HepG2 (cell line): ENCODE measurements around the gene ABHD1. TPM values are rescaled to one million over a fixed set of nuclear protein-coding genes. Genes with fewer than 3 reads are reported as not detected.

ENCODE experiments used
- AHR ChIP-seq: IDR thresholded peaks from 2 replicates; pipeline ENCODE4 v1.6.1; 2018; ENCODE audit warnings: missing genetic modification reagents, missing compliant biosample characterization
- DMAP1 ChIP-seq: IDR thresholded peaks from 2 replicates; pipeline ENCODE4 v1.6.1; 2016
- ELF4 ChIP-seq: sonication (generic); formaldehyde crosslinking; IDR thresholded peaks from 2 replicates; pipeline ENCODE4 v1.5.0; 2020; ENCODE audit warnings: missing genetic modification reagents, mild to moderate bottlenecking, moderate library complexity, borderline replicate concordance
- GABPB1 ChIP-seq: IDR thresholded peaks from 2 replicates; pipeline ENCODE4 v1.6.1; 2016; ENCODE audit warnings: mild to moderate bottlenecking, missing genetic modification reagents, moderate library complexity, missing compliant biosample characterization
- HNRNPL ChIP-seq: fragments of 200-400 bp; formaldehyde crosslinking; IDR thresholded peaks from 2 replicates; pipeline ENCODE4 v1.6.1; 2017; ENCODE audit warnings: mild to moderate bottlenecking, low read depth, low read length
- MAFK ChIP-seq, 2 experiments: IDR thresholded peaks in 1 of 2; conservative IDR thresholded peaks in 1 of 2; 2 replicates each; pipeline ENCODE4 v1.6.1; 2011; ENCODE audit warnings: improper control_type of control experiment in 2 of 2, low read length in 2 of 2
- MXI1 ChIP-seq: IDR thresholded peaks from 3 replicates; pipeline ENCODE4 v1.6.1; 2012; ENCODE audit warnings: low read depth, low read length, inconsistent platforms, borderline replicate concordance
- SAP130 ChIP-seq: IDR thresholded peaks from 2 replicates; pipeline ENCODE4 v1.6.1; 2016; ENCODE audit warnings: low read depth
- SMAD9 ChIP-seq: sonication (generic); formaldehyde crosslinking; IDR thresholded peaks from 2 replicates; pipeline ENCODE4 v1.5.1; 2020; ENCODE audit warnings: mild to moderate bottlenecking, missing genetic modification reagents
- ZNF124 ChIP-seq: sonication (generic); formaldehyde crosslinking; IDR thresholded peaks from 2 replicates; pipeline ENCODE4 v1.4.0; 2020; ENCODE audit warnings: missing genetic modification reagents
- ZNF224 ChIP-seq: sonication (generic); formaldehyde crosslinking; IDR thresholded peaks from 2 replicates; pipeline ENCODE4 v1.5.0; 2020; ENCODE audit warnings: mild to moderate bottlenecking, missing genetic modification reagents
- ZNF251 ChIP-seq: sonication (generic); formaldehyde crosslinking; IDR thresholded peaks from 2 replicates; pipeline ENCODE4 v1.9.0; 2021; ENCODE audit warnings: mild to moderate bottlenecking, missing genetic modification reagents
- ZNF446 ChIP-seq: sonication (generic); formaldehyde crosslinking; IDR thresholded peaks from 2 replicates; pipeline ENCODE4 v1.5.0; 2020; ENCODE audit warnings: mild to moderate bottlenecking, missing genetic modification reagents
- ZNF549 ChIP-seq: sonication (generic); formaldehyde crosslinking; IDR thresholded peaks from 2 replicates; pipeline ENCODE4 v1.5.0; 2020; ENCODE audit warnings: missing genetic modification reagents
- ZNF552 ChIP-seq: sonication (generic); formaldehyde crosslinking; IDR thresholded peaks from 2 replicates; pipeline ENCODE4 v1.9.0; 2022; ENCODE audit warnings: missing genetic modification reagents, mild to moderate bottlenecking, borderline replicate concordance
- polyA plus RNA-seq, 8 experiments: library from polyadenylated mRNA; depleted of rRNA in 3 of 8; stranded (reverse) in 7 of 8; unstranded in 1 of 8; fragments of >200 nt; fragmentation: Illumina TruSeq in 4 of 8; extraction: Trizol in 4 of 8; gene quantifications; 2 replicates each; pipeline versions ENCODE4 v1.2.1 to v1.2.3, GENCODE V29; 2011 to 2016; ENCODE audit warnings: low read depth in 4 of 8, missing spikeins in 1 of 8, mixed read lengths in 1 of 8; ENCODE audit not compliant: insufficient read depth in 1 of 8
- total RNA-seq, 5 experiments: library from RNA; depleted of rRNA; stranded (reverse); fragments of >200 nt; fragmentation: Illumina TruSeq; extraction: Trizol; gene quantifications; 2 replicates each; pipeline ENCODE4 v1.2.3, GENCODE V29; 2016; ENCODE audit warnings: low read depth in 1 of 5
- TF ChIP-seq, protein P1 (sequence below): IDR thresholded peaks from 2 replicates; pipeline ENCODE4 v1.6.1; 2016; ENCODE audit warnings: mild to moderate bottlenecking
- TF ChIP-seq, protein P2 (sequence below): sonication (generic); formaldehyde crosslinking; IDR thresholded peaks from 2 replicates; pipeline ENCODE4 v1.5.1; 2020; ENCODE audit warnings: missing genetic modification reagents, mild to moderate bottlenecking, borderline replicate concordance
- TF ChIP-seq, protein P3 (sequence below): sonication (generic); formaldehyde crosslinking; IDR thresholded peaks from 2 replicates; pipeline ENCODE4 v1.4.0; 2020; ENCODE audit warnings: mild to moderate bottlenecking, missing genetic modification reagents, borderline replicate concordance
- TF ChIP-seq, protein P4 (sequence below): sonication (generic); formaldehyde crosslinking; IDR thresholded peaks from 2 replicates; pipeline ENCODE4 v1.8.1; 2023; ENCODE audit warnings: mild to moderate bottlenecking, moderate library complexity, missing genetic modification reagents
- TF ChIP-seq, protein P5 (sequence below): sonication (generic); formaldehyde crosslinking; IDR thresholded peaks from 2 replicates; pipeline ENCODE4 v1.8.0; 2022; ENCODE audit warnings: missing genetic modification reagents, mild to moderate bottlenecking, borderline replicate concordance

Gene ABHD1
- total and polyA plus RNA-seq, 2 of the 13 experiments (the other 11 are each of a cell fraction or from before 2014, with no cell fraction given): 0.04 to 0.81 TPM

DNA sequence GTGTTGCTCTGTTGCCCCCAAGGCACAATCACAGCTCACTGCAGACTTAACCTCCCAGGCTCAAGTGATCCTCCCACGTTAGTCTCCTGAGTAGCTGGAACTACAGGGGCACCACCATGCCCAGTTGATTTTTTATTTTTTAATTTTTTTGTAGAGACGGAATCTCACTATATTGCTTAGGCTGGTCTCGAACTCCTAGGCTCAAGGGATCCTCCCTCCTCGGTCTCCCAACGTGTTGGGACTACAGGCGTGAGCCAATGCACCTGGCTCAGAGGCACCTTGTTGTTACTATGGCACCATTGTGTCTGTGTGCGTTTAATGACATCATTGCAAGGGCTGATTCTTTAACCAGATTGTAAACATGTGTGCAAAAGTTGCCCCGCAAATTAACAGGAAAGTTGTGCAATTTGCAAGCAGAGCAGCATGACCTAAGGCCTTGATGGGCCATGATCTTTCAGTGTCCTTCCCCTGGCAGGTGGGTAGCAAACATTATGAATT lies 47.8 kb downstream of the ABHD1 start (continued):
- TF ChIP-seq, protein P1, sequence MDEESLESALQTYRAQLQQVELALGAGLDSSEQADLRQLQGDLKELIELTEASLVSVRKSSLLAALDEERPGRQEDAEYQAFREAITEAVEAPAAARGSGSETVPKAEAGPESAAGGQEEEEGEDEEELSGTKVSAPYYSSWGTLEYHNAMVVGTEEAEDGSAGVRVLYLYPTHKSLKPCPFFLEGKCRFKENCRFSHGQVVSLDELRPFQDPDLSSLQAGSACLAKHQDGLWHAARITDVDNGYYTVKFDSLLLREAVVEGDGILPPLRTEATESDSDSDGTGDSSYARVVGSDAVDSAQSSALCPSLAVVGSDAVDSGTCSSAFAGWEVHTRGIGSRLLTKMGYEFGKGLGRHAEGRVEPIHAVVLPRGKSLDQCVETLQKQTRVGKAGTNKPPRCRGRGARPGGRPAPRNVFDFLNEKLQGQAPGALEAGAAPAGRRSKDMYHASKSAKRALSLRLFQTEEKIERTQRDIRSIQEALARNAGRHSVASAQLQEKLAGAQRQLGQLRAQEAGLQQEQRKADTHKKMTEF (CRISPR knock-in tag): peak; percentile 97
- no peak for TF ChIP-seq HNRNPL
- TF ChIP-seq, protein P2, sequence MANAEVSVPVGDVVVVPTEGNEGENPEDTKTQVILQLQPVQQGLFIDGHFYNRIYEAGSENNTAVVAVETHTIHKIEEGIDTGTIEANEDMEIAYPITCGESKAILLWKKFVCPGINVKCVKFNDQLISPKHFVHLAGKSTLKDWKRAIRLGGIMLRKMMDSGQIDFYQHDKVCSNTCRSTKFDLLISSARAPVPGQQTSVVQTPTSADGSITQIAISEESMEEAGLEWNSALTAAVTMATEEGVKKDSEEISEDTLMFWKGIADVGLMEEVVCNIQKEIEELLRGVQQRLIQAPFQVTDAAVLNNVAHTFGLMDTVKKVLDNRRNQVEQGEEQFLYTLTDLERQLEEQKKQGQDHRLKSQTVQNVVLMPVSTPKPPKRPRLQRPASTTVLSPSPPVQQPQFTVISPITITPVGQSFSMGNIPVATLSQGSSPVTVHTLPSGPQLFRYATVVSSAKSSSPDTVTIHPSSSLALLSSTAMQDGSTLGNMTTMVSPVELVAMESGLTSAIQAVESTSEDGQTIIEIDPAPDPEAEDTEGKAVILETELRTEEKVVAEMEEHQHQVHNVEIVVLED: peak; percentile 35; the same call in 1 of the 2 replicates
- TF ChIP-seq ZNF549: no peak
- no peak for TF ChIP-seq ZNF251 (CRISPR knock-in tag)
- TF ChIP-seq ZNF446 (CRISPR knock-in tag): no peak
- TF ChIP-seq GABPB1 (CRISPR knock-in tag): peak; percentile 62; the same call in 1 of the 2 replicates
- TF ChIP-seq MAFK (conservative IDR thresholded peaks at IDR 0.05 in 1 of 2, IDR thresholded peaks at IDR 0.05 in 1 of 2; ENCODE audit: low read length in 2 of 2): no peak
- TF ChIP-seq ZNF224 (CRISPR knock-in tag): no peak
- TF ChIP-seq ELF4 (CRISPR knock-in tag): no peak
- peak; percentile 54; the same call in 1 of the 2 replicates for TF ChIP-seq DMAP1 (CRISPR knock-in tag)
- TF ChIP-seq ZNF124 (CRISPR knock-in tag): no peak
- TF ChIP-seq SMAD9 (CRISPR knock-in tag): 0 out of 2 replicates have a peak, but pooled peaks have one; percentile 33
- no peak; the same call in 1 of the 2 replicates for TF ChIP-seq AHR
- TF ChIP-seq SAP130 (CRISPR knock-in tag): peak; percentile 94
- TF ChIP-seq, protein P3, sequence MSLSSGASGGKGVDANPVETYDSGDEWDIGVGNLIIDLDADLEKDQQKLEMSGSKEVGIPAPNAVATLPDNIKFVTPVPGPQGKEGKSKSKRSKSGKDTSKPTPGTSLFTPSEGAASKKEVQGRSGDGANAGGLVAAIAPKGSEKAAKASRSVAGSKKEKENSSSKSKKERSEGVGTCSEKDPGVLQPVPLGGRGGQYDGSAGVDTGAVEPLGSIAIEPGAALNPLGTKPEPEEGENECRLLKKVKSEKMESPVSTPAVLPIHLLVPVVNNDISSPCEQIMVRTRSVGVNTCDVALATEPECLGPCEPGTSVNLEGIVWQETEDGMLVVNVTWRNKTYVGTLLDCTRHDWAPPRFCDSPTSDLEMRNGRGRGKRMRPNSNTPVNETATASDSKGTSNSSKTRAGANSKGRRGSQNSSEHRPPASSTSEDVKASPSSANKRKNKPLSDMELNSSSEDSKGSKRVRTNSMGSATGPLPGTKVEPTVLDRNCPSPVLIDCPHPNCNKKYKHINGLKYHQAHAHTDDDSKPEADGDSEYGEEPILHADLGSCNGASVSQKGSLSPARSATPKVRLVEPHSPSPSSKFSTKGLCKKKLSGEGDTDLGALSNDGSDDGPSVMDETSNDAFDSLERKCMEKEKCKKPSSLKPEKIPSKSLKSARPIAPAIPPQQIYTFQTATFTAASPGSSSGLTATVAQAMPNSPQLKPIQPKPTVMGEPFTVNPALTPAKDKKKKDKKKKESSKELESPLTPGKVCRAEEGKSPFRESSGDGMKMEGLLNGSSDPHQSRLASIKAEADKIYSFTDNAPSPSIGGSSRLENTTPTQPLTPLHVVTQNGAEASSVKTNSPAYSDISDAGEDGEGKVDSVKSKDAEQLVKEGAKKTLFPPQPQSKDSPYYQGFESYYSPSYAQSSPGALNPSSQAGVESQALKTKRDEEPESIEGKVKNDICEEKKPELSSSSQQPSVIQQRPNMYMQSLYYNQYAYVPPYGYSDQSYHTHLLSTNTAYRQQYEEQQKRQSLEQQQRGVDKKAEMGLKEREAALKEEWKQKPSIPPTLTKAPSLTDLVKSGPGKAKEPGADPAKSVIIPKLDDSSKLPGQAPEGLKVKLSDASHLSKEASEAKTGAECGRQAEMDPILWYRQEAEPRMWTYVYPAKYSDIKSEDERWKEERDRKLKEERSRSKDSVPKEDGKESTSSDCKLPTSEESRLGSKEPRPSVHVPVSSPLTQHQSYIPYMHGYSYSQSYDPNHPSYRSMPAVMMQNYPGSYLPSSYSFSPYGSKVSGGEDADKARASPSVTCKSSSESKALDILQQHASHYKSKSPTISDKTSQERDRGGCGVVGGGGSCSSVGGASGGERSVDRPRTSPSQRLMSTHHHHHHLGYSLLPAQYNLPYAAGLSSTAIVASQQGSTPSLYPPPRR (CRISPR knock-in tag): peak; percentile 73; the same call in 1 of the 2 replicates
- peak; percentile 65; the same call in 1 of the 2 replicates for TF ChIP-seq ZNF552 (CRISPR knock-in tag)
- TF ChIP-seq, protein P4, sequence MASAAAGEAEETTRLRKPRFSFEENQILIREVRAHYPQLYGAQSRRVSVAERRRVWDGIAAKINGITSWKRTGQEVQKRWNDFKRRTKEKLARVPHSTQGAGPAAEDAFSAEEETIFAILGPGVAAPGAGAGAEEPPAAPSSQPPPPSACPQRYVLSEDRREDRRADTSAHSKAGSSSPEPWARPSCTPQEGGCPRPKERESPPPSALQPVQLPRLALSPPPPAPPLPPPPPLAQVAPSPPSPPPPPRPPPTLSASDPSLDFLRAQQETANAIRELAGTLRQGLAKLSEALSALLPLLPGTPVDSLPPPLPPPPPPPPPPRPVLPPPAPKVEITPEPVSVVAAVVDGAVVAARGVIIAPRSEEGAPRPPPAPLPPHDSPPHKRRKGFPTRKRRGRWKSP: peak; percentile 53; the same call in 1 of the 2 replicates
- peak; percentile 89; the same call in 2 of the 3 replicates for TF ChIP-seq MXI1
- TF ChIP-seq, protein P5, sequence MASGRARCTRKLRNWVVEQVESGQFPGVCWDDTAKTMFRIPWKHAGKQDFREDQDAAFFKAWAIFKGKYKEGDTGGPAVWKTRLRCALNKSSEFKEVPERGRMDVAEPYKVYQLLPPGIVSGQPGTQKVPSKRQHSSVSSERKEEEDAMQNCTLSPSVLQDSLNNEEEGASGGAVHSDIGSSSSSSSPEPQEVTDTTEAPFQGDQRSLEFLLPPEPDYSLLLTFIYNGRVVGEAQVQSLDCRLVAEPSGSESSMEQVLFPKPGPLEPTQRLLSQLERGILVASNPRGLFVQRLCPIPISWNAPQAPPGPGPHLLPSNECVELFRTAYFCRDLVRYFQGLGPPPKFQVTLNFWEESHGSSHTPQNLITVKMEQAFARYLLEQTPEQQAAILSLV (CRISPR knock-in tag): peak; percentile 66; the same call in 1 of the 2 replicates
